HepG2 (cell line): ENCODE measurements around the gene ELP5. TPM values are rescaled to one million over a fixed set of nuclear protein-coding genes. Genes with fewer than 3 reads are reported as not detected.

Experiments
- ATAC-seq: fragments of 200-7000 bp; cut with Tn5 transposase; 3 replicates; pipeline ENCODE4 v1.9.1; 2020; ENCODE audit warnings: mild to moderate bottlenecking, moderate library complexity
- BruUV-seq: library from RNA; stranded (reverse); fragments of 400-500 nt; replicated peaks from 2 replicates; lab custom pipeline; 2021; lab: Mats Ljungman, UMichigan
- CTCF ChIA-PET: fragments of 300-600 bp; formaldehyde crosslinking; extraction: SDS; loops from one replicate; lab custom pipeline; 2021; ENCODE audit warnings: low total read pairs, inconsistent platforms, low intra/inter-chr PET ratio; lab: Yijun Ruan, JAX
- POLR2A ChIA-PET: fragments of 350-600 bp; sonication (Branson Sonifier 250); formaldehyde crosslinking; loops from one replicate; lab custom pipeline; 2020; ENCODE audit warnings: antibody characterized with exemption, inconsistent platforms; lab: Yijun Ruan, JAX
- DNase-seq: peaks from one replicate; pipeline ENCODE4 v3.0.0-alpha.2; 2015; ENCODE audit warnings: low spot score
- FAIRE-seq: peaks from 3 replicates; lab custom pipeline; 2011; peaks lifted over from hg19 to GRCh38; lab: Jason Lieb, UNC
- H2AFZ ChIP-seq: one replicate; pipeline ENCODE4 v1.6.1; 2011; ENCODE audit warnings: low read length, inconsistent platforms
- H3K27ac ChIP-seq: fragments of 300-600 bp; 3 replicates; pipeline ENCODE4 v1.8.0; 2011; ENCODE audit warnings: mixed run types, mild to moderate bottlenecking, mixed read lengths, low read length, inconsistent platforms; ENCODE audit not compliant: insufficient read depth; ENCODE audit errors: extremely low read length
- H3K27me3 ChIP-seq, 2 experiments: fragments of 200-600 bp in 1 of 2; 2 replicates in 1 of 2; 3 replicates in 1 of 2; pipeline versions ENCODE4 v1.6.0 to v1.8.0; 2011; ENCODE audit warnings: low read length in 2 of 2, mild to moderate bottlenecking in 2 of 2, moderate library complexity in 2 of 2, inconsistent platforms in 1 of 2; ENCODE audit not compliant: insufficient read depth in 2 of 2, control insufficient read depth in 1 of 2
- H3K36me3 ChIP-seq, 2 experiments: fragments of 200-600 bp in 1 of 2; replicated peaks in 1 of 2; 2 replicates in 1 of 2; 3 replicates in 1 of 2; pipeline versions ENCODE4 v1.5.1 to v1.8.0; 2011; ENCODE audit warnings: low read length in 2 of 2, inconsistent platforms in 1 of 2; ENCODE audit not compliant: insufficient read depth in 2 of 2, control insufficient read depth in 1 of 2
- H3K4me1 ChIP-seq: 2 replicates; pipeline ENCODE4 v1.5.1; 2012; ENCODE audit warnings: low read length, inconsistent platforms; ENCODE audit not compliant: insufficient read depth
- H3K4me2 ChIP-seq: 2 replicates; pipeline ENCODE4 v1.6.0; 2011; ENCODE audit warnings: low read depth, low read length, inconsistent platforms
- H3K4me3 ChIP-seq, 3 experiments: fragments of 200-600 bp in 1 of 3; sonication (generic), shearing (Covaris generic) in 1 of 3; replicated peaks in 1 of 3; 2 replicates each; pipeline ENCODE4 v1.5.1; 2011 to 2016; ENCODE audit warnings: low read length in 3 of 3, inconsistent platforms in 2 of 3, low read depth in 2 of 3, mild to moderate bottlenecking in 2 of 3, control low read depth in 1 of 3, mixed read lengths in 1 of 3; ENCODE audit not compliant: insufficient read depth in 1 of 3
- H3K79me2 ChIP-seq: one replicate; pipeline ENCODE4 v1.6.1; 2011; ENCODE audit warnings: low read length, inconsistent platforms; ENCODE audit not compliant: insufficient read depth
- H3K9ac ChIP-seq: 2 replicates; pipeline ENCODE4 v1.6.0; 2011; ENCODE audit warnings: mild to moderate bottlenecking, low read depth, low read length, inconsistent platforms; ENCODE audit not compliant: insufficient read depth
- H3K9me3 ChIP-seq: 2 replicates; pipeline ENCODE4 v1.5.1; 2012; ENCODE audit warnings: mild to moderate bottlenecking, low read length
- H4K20me1 ChIP-seq: 2 replicates; pipeline ENCODE4 v1.6.0; 2011; ENCODE audit warnings: inconsistent platforms, mild to moderate bottlenecking, low read length, moderate library complexity; ENCODE audit not compliant: insufficient read depth
- CSRNP1 ChIP-seq: sonication (generic); formaldehyde crosslinking; IDR thresholded peaks from 2 replicates; pipeline ENCODE4 v1.8.1; 2023; ENCODE audit warnings: mild to moderate bottlenecking, missing genetic modification reagents
- FIP1L1 ChIP-seq: fragments of 200-400 bp; formaldehyde crosslinking; IDR thresholded peaks from 2 replicates; pipeline ENCODE4 v1.6.1; 2018; ENCODE audit warnings: low read depth, mild to moderate bottlenecking, low read length, moderate library complexity, borderline replicate concordance; ENCODE audit not compliant: insufficient read depth
- HES4 ChIP-seq: sonication (generic); formaldehyde crosslinking; IDR thresholded peaks from 2 replicates; pipeline ENCODE4 v1.9.0; 2021; ENCODE audit warnings: mild to moderate bottlenecking, missing genetic modification reagents, borderline replicate concordance
- HNF1A ChIP-seq, 2 experiments: sonication (generic) in 1 of 2; formaldehyde crosslinking in 1 of 2; IDR thresholded peaks; 2 replicates each; pipeline versions ENCODE4 v1.4.0 to v1.6.1; 2016 to 2020; ENCODE audit warnings: borderline replicate concordance in 1 of 2, low read depth in 1 of 2, mild to moderate bottlenecking in 1 of 2, missing genetic modification reagents in 1 of 2
- ONECUT2 ChIP-seq: sonication (generic); formaldehyde crosslinking; IDR thresholded peaks from 2 replicates; pipeline ENCODE4 v1.4.0; 2020; ENCODE audit warnings: missing genetic modification reagents
- SMAD1 ChIP-seq: sonication (generic); formaldehyde crosslinking; IDR thresholded peaks from 2 replicates; pipeline ENCODE4 v1.4.0; 2020; ENCODE audit warnings: missing genetic modification reagents, low read depth, mild to moderate bottlenecking, borderline replicate concordance
- ZKSCAN5 ChIP-seq: sonication (generic); formaldehyde crosslinking; IDR thresholded peaks from 2 replicates; pipeline ENCODE4 v1.5.1; 2020; ENCODE audit warnings: mild to moderate bottlenecking, missing genetic modification reagents
- ZNF646 ChIP-seq: sonication (generic); formaldehyde crosslinking; IDR thresholded peaks from 2 replicates; pipeline ENCODE4 v1.9.0; 2021; ENCODE audit warnings: mild to moderate bottlenecking, missing genetic modification reagents
- WGBS: methylation state at CpG from one replicate; pipeline ENCODE4 v1.1.6; 2017; ENCODE audit warnings: low lambda C conversion rate; 5-methylcytosine and 5-hydroxymethylcytosine counted together
- in situ Hi-C: cut with HindIII; loops from 2 replicates; pipeline ENCODE4 v1.10.0; 2017; ENCODE audit warnings: low pct_unique_long_range_greater_than_20kb; ENCODE audit not compliant: extremely low pct_ligation_motif_present
- intact Hi-C: fragments of 100-400 bp; cut with micrococcal nuclease; formaldehyde crosslinking; loops from one replicate; pipeline ENCODE4 v1.10.0; 2022; ENCODE audit not compliant: unreplicated experiment
- polyA plus RNA-seq, 8 experiments: library from polyadenylated mRNA; depleted of rRNA in 3 of 8; stranded (reverse) in 7 of 8; unstranded in 1 of 8; fragments of >200 nt; fragmentation: Illumina TruSeq in 4 of 8; extraction: Trizol in 4 of 8; gene quantifications; 2 replicates each; pipeline versions ENCODE4 v1.2.1 to v1.2.3, GENCODE V29; 2011 to 2016; ENCODE audit warnings: low read depth in 4 of 8, missing spikeins in 1 of 8, mixed read lengths in 1 of 8; ENCODE audit not compliant: insufficient read depth in 1 of 8
- total RNA-seq, 5 experiments: library from RNA; depleted of rRNA; stranded (reverse); fragments of >200 nt; fragmentation: Illumina TruSeq; extraction: Trizol; gene quantifications; 2 replicates each; pipeline ENCODE4 v1.2.3, GENCODE V29; 2016; ENCODE audit warnings: low read depth in 1 of 5

The ELP5 gene
- total and polyA plus RNA-seq, 2 of the 13 experiments (the other 11 are each of a cell fraction or from before 2014, with no cell fraction given): 67.6 to 69.8 TPM

GRCh38 chr17:7258731-7259554 lies 6.9 kb downstream of the ELP5 start:
- Histone ChIP-seq H3K9ac (peak overlapping the region; percentile 43), H3K36me3 (peaks cover 8 to 13% of the 10 kb centered on the region in 2 experiments; a peak in 4 of 5 replicates), H4K20me1 (no peaks in the 10 kb centered on the region), H3K9me3 (no peaks in the 10 kb centered on the region), H3K4me2 (peak overlapping the region; percentile 77), H3K27me3 (no peaks in the 10 kb centered on the region), H2AFZ (no peak overlapping the region), H3K79me2 (peaks cover 3% of the 10 kb centered on the region), H3K27ac (peak overlapping the region; percentile 70), H3K4me1 (peaks cover 53% of the 10 kb centered on the region), H3K4me3 (peak overlapping the region in 2 of 3 experiments; percentile 1 to 50; a peak in 3 of 6 replicates)
- peak; percentile 93 for FAIRE-seq
- ATAC-seq: peak; percentile 83
- ChIA-PET CTCF (no interaction called here), POLR2A (interaction anchor here (0.6 to 3.5 kb wide), 12 partner anchors 8 to 368 kb away, joined by 3 to 35 read pairs (median 4); partner anchors contain the start of genes DVL2, GABARAP, NEURL4 and PHF23)
- in situ Hi-C loops (no loop called here), intact Hi-C loops (no loop called here)
- BruUV-seq: TSS peak; percentile 95
- DNase-seq: peak; percentile 78
- WGBS: 8% methylated on average over 5 of the region's 7 CpGs
- no peak for TF ChIP-seq CSRNP1 (CRISPR knock-in tag)
- no peak for TF ChIP-seq ZNF646 (CRISPR knock-in tag)
- no peak for TF ChIP-seq HES4 (CRISPR knock-in tag)
- peak; percentile 94 for TF ChIP-seq HNF1A (IDR thresholded peaks at IDR 0.05; ENCODE audit: low read depth)
- peak; percentile 91; the same call in 1 of the 2 replicates for TF ChIP-seq HNF1A (CRISPR knock-in tag; IDR thresholded peaks at IDR 0.05; ENCODE audit: borderline replicate concordance)
- TF ChIP-seq FIP1L1: no peak
- TF ChIP-seq ZKSCAN5 (CRISPR knock-in tag): no peak
- peak; percentile 54 for TF ChIP-seq ONECUT2 (CRISPR knock-in tag)
- 0 out of 2 replicates have a peak, but pooled peaks have one; percentile 13 for TF ChIP-seq SMAD1 (CRISPR knock-in tag)
